ENCODE results near the gene MAL.
"Not testable (repeated sequence)": the region's sequence is repeated elsewhere in the genome, so short reads cannot be mapped to it uniquely, and the experiment has no call there.

MAL gene

DNA sequence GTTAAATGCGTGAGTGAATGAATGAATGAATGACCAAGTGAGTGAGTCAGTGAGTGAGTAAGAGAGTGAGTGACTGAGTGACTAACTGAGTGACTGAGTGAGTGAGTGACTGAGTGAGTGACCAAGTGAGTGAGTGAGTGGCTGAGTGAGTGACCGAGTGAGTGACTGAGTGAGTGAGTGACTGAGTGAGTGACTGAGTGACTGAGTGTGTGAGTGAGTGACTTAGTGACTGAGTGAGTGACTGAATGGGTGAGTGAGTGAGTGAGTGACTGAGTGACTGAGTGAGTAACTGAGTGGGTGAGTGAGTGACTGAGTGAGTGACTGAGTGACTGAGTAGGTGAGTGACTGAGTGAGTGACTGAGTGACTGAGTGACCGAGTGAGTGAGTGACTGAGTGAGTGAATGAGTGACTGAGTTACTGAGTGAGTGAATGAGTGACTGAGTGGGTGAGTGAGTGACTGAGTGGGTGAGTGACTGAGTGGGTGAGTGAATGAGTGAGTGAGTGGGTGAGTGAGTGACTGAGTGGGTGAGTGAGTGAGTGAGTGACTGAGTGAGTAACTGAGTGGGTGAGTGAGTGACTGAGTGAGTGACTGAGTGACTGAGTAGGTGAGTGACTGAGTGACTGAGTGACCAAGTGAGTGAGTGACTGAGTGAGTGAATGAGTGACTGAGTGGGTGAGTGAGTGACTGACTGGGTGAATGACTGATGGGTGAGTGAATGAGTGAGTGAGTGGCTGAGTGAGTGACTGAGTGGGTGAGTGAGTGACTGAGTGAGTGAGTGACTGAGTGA lies 11.3 kb downstream of the MAL start:
- DNase-seq: no peak

DNA sequence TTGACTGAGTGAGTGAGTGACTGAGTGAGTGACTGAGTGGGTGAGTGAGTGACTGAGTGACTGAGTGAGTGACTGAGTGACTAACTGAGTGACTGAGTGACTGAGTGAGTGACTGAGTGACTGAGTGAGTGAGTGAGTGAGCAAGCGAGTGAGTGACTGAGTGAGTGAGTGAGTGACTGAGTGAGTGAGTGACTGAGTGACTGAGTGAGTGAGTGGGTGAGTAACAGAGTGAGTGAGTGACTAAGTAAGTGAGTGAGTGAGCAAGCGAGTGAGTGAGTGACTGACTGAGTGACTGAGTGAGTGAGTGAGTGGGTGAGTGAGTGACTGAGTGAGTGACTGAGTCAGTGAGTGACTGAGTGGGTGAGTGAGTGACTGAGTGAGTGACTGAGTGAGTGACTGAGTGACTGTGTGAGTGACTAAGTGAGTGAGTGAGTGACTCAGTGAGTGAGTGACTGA lies 11.9 kb downstream of the MAL start:
- DNase-seq: no peak

DNA sequence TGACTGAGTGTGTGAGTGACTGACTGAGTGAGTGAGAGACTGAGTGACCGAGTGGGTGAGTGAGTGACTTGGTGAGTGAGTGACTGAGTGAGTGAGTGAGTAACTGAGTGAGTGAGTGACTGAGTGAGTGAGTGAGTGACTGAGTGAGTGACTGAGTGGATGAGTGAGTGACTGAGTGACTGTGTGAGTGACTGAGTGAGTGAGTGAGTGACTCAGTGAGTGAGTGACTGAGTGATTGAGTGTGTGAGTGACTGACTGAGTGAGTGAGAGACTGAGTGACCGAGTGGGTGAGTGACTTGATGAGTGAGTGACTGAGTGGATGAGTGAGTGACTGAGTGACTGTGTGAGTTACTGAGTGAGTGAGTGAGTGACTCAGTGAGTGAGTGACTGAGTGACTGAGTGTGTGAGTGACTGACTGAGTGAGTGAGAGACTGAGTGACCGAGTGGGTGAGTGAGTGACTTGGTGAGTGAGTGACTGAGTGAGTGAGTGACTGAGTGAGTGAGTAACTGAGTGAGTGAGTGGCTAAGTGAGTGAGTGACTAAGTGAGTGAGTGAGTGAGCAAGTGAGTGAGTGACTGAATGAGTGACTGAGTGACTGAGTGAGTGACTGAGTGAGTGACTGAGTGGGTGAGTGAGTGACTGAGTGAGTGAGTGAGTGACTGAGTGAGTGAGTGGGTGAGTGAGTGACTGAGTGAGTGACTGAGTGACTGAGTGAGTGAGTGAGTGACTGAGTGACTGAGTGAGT lies 12.5 kb downstream of the MAL start:
- not testable (repeated sequence) for DNase-seq

DNA sequence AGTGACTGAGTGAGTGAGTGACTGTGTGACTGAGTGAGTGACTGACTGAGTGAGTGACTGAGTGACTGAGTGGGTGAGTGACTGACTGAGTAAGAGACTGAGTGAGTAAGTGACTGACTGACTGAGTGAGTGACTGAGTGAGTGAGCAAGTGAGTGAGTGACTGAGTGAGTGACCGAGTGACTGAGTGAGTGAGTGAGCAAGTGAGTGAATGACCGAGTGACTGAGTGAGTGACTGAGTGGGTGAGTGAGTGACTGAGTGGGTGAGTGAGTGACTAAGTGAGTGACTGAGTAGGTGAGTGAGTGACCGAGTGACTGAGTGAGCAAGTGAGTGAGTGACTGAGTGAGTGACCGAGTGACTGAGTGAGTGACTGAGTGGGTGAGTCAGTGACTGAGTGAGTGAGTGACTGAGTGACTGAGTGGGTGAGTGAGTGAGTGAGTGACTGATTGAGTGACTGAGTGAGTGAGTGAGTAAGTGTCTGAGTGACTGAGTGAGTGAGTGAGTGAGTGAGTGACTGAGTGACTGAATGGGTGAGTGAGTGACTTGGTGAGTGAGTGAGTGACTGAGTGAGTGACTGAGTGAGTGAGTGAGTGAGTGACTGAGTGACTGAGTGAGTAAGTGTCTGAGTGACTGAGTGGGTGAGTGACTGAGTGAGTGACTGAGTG lies 13.3 kb downstream of the MAL start:
- DNase-seq: no peak

DNA sequence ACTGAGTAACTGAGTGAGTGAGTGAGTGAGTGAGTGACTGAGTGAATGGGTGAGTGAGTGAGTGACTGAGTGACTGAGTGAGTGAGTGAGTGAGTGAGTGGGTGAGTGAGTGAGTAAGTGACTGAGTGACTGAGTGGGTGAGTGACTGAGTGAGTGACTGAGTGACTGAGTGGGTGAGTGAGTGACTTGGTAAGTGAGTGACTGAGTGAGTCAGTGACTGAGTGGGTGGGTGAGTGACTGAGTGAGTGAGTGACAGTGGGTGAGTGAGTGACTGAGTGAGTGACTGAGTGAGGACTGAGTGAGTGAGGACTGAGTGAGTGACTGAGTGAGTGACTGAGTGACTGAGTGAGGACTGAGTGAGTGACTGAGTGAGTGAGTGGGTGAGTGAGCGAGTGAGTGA lies 13.9 kb downstream of the MAL start:
- peak; percentile 63 for DNase-seq

DNA sequence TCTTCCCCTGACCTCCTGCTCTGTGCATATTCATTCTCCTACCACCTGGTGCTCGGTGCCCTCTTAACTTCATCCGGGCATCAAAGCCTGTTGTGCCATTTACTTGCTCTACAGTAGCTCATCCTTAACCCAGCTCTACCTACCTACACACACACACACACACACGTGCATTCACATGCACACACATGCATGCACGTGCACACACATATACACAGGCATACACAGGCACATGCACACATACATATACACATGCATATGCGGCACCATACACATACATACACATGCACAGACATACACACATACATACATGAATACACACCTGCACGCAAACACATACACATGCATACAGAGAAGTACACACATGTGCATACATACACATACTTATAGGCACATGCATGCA lies 14.5 kb downstream of the MAL start:
- no peak for DNase-seq

DNA sequence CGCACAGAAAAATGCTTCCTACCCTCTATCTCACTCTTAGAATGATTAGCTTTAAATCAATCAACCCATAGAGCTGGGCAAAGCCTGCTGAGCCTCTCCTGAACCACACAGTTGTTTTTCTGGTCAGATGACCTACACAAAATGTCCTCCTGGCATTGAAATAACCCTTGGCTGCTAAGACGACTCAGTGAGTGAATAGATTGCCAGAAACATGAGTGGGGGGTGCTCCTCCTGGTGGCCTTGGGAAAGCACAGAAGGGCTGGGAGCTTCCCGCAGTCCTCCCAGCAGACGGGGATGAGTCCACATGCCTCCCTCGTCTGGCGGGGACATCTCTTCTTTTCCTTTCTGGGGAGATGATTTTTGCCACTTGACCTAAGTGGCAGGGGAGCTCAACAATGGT lies 14.9 kb downstream of the MAL start:
- no peak for DNase-seq

DNA sequence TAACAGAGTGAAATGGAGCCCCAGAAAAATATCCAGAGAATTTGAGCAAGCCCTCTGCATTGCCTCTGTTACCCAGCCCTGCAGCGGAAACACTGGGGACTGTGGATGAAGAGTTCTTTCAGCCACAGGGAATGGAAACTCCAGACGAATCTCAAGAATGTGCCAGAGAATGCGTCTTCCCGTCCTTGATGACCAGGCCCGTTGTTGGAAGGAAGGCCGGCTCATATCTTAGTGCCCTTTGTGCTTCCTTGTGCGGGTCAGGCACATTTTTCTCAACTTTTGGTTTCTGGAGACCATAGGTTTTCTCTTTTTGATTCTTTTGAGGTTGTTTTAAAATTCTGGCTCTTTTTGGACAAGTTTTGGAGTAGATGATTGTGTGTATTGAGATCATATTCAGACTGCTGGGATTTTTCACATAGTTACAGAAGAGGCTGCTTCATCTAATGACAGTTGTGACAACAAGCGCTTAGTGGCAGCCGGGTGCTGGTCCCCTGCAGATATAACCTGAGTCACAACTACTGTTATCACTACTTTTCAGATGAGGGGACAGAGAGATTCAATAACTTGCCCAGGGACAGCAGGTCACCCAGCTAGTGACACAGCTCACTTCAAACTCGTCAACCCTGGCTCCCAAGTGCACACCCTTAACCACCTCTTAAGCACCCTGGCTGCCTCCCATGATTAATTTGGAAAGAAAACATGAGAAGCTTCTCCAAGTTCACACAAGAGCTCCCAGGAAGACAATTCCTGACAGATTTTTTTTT lies 15.7 kb downstream of the MAL start:
- DNase-seq: no peak

DNA sequence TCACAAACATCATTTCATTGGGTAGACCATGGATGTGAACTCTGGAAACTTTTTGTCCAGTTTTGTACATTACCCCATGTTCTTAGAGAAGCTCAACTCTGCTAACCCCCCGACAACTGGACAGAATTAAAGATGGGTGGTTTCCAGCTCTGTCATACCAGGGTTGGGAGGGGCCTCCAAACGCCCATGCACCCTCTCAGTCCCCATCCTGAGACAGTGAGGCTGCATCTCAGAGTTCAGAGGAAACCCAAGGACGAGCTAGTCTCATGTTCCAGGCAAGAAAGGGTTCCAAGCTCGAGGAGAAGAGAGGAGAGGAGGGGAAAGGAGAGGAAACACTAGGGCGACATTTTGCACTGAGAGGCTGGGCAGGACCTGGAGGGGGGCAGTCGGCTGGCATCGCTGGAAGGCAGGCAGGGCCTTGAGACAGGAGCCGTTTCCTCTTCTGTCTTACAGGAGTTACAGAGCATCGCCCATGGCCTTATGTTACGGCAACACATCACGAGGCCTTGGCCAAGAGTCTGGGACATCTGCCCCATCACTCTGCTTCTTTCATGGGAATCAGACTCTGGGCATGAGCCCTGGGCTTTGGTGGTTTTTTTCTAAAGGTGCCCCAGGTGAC lies 16.4 kb downstream of the MAL start:
- DNase-seq: no peak

DNA sequence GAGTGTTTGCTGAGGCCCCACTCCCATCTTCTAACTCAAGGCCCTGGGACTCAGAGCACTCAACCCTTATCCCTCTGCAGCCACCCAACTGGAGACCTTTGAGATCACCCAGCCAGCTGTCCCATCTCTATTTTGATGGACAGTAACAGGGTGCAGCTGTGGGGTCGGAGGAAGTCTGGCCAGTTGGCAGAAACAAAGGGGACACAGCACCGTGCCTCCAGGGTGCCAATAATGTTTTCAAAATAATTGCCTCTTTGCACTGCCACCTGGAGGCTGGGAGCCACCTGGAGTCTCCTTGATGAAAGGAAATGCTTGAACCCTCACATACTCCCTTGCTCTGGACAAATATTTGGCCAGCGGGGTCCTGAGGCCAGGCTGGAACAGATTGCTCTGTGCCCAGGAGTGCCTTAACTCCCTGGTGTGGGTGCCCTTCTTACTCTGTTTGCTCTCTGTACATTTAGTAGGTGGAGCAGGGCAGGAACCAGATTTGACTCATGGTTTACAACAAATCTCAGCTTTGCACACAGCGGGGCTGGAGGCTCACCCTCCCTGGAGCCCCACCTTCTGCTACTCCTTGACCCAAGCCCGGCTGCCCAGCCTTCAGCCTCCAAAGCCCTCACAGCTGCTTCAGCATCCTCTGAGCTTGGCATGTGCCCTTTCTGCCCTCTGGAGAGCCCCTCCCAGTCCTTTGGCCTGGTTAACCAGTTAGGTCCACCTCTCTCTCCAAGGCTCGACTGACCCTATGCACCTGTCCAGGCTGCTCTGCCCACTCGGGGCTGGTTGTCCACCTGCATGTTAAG lies 17.2 kb downstream of the MAL start:
- DNase-seq: no peak

DNA sequence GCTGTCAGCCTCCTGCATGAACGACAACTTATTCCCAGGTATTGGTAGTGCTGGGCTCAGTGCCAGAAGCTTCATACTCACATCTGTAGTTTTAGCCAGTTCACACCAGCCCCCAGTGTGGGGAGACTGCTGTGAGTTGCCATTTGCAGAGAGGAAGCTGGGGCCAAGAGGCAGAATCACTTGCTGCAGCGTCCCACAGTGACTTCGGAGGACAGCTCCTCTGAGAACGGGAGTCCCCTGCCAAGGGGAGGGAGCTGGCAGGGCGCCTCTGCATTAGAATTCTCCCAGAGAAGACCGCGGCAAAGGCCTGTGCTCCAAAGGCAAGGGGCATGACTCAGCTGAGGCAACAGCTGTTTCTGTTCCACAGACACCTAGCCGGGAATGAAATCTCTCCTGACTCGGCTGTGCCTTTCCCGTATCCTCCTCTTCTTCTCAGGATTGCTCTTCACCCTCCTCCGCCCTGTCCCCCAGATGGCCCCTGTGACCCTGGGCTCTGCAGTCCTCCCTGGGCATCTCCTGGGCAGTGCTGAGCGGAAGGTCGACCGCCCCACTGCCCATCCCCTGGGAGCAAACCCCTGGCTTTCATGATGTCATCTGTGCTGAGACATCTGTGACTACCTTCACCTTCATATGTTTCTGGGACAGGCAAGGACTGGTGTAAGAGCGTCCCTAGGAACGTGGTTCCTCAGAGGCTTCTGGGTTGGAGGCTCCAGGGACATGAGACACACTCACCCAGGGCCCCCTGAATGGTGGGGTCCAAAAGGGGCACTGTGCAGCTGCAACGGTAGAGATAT lies 18.0 kb downstream of the MAL start:
- no peak for DNase-seq

DNA sequence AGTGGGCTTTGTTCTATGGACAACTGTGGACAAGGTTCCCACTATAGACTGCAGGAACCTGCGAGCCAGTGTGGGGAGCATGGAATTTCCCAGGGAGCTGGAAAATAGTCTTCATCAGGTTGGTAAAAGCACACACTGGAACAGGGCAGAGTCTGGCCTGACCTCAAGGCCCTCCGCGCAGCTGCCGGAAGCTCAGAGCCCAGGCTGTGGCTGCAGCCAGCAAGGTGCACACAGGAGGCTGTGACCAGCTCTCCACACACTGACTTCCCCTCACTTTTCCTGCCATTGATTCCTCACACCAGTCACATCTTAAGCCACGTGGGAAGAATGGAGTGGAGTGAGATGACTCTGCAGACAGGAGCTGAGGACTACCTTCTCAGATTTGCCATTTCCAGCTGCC lies 19.1 kb downstream of the MAL start:
- no peak for DNase-seq

DNA sequence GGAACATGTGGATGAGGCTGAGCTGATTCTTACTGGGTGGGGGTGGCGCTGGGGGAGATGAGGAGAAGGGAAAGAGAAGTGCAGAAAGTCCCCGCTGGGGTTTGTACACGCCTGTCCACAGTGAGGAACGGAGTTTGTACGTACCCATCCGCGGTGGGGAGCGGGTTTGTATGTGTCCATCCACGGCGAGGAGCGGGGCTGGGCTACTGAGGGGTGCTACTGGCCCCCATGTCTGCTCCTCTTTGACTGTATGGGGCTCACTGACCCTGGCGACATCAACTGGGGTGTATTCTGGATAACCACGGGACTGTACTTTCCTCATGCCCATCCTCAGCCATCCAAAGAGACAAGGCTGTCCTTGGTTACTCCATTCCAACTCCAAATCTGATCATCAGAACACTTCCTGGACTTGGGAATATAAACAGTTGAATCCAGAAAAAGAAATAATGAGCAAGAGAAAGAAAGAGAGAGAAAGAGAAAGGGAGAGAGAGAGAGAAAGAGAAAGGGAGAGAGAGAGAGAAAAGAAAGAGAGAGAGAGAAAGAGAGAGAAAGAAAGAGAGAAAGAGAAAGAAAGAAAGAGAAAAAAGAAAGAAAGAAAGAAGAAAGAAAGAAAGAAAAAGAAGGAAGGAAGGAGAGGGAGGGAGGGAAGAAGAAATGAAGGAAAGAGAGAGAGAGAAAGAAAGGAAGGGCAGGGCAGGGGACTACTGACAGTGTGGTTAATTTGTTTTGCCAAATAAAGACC lies 21.0 kb downstream of the MAL start:
- no peak for DNase-seq

DNA sequence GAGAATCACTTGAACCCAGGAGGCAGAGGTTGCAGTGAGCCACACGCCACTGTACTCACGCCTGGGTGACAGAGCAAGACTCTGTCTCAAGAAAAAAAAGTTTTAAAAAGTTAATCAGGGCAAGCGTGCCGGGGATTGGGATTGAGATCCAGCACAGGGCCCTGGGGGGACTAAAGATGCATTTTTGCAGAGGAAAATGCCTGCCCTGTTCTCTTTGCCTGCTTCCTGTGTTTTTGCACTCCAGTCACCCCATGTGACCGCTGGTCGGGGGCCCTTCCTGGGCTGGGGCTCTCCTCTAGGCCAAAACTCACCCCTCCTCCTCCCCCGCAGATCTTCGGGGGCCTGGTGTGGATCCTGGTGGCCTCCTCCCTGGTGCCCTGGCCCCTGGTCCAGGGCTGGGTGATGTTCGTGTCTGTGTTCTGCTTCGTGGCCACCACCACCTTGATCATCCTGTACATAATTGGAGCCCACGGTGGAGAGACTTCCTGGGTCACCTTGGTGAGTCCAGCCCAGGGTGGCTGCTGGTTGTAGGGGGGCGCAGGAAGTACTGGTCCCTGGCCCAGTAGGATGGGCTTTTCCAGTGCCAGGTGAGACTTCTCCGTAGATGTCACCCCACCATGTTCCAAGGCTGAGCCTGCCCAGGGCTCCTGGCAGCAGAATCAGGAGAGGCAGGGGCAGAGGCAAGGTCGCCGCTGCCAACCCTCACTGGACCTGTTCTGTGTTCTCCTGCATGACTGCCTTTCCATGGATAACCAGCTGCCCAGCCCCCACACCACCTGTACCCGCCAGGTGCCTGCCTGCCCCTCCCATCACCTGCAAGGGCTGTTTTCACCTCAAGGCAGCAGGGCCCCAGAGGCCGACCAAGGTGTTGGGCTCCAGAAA lies 22.4 kb downstream of the MAL start:
- DNase-seq: no peak

DNA sequence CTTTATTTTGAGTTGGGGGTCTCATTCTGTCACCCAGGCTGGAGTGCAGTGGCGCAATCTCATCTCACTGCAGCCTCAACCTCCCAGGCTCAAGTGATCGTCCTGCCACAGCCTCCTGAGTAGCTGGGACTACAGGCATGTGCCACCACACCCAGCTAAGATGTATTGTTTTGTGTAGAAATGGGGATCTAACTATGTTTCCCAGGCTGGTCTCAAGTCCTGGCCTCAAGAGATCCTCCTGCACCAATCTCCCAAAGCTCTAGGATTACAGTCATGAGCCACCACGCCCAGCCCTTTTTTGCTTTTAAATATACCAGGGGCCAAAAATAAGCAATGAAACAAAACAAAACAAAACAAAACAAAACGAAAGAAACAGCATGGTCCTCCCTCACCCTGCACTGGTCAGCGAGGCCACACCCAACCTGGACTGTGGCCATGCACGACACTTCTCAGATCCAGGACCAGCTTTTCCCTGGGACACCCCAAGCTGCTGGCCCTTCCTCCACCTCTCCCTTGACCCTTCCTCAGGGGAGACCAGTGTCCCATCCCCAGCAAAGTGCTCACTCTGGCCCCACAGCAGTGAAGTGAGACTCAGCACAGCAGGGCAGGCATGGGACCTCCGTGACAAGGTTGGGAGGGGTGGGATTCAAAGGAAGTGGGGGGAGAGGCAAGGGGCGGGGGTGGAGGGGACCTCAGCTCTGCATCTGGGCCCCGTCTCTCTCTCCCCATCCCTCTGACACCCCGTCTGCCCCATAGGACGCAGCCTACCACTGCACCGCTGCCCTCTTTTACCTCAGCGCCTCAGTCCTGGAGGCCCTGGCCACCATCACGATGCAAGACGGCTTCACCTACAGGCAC lies 23.5 kb downstream of the MAL start:
- DNase-seq: no peak

DNA sequence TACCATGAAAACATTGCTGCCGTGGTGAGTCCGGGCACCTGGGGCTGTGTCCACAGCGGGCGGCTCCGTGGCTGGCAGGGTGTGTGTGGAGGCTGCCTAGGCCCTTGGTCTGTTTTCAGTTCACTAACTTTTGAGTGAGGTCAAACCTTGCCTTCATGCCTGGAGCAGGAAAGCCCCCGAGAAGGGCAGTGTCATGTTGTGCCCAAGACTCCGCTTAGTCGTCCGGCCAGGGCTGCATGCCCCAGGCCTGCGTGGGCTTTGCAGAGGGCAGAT lies 24.1 kb downstream of the MAL start:
- no peak for DNase-seq

DNA sequence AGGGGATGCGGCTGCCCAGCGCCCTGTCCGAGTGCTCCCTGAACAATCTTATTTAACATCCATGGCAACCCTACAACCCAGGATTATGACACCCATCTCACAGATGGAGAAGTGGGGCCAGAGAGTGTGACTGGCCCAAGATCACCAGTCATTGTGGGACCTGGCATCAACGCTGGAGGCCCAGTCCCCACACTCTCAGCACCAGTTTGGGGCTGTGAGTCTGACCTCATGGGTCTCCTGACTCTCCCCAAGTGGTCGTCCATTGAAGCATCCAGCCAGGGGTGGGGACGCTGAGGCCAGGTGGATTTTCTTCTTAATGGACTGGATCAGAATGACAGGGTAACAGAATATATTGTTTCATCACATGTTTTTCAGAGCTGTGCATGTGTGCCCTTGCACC lies 24.5 kb downstream of the MAL start:
- DNase-seq: no peak
